Bronchial epithelial cell (primary cell): Measurements from ENCODE around the gene STX2. TPM values are rescaled to one million over a fixed set of nuclear protein-coding genes. Genes with fewer than 3 reads are reported as not detected.
"Not testable (repeated sequence)": the region's sequence is repeated elsewhere in the genome, so short reads cannot be mapped to it uniquely, and the experiment has no call there.

Experiments used
- DNase-seq: peaks from one replicate; pipeline ENCODE4 v3.0.0-alpha.2; 2010; ENCODE audit warnings: low read depth
- FAIRE-seq: peaks from 2 replicates; lab custom pipeline; 2011; peaks lifted over from hg19 to GRCh38; lab: Jason Lieb, UNC
- H3K27me3 ChIP-seq: 2 replicates; pipeline ENCODE4 v1.5.1; 2011; ENCODE audit warnings: low read length; ENCODE audit not compliant: control insufficient read depth, insufficient read depth
- H3K36me3 ChIP-seq: 2 replicates; pipeline ENCODE4 v1.5.1; 2011; ENCODE audit warnings: low read length; ENCODE audit not compliant: control insufficient read depth, insufficient read depth
- H3K4me3 ChIP-seq: 2 replicates; pipeline ENCODE4 v1.5.1; 2011; ENCODE audit warnings: mild to moderate bottlenecking, low read depth, low read length, control low read depth
- total RNA-seq: library from RNA; depleted of rRNA; stranded (reverse); fragments of >200 nt; gene quantifications from 2 replicates; pipeline ENCODE4 v1.2.1, GENCODE V29; 2014
- TF ChIP-seq, protein P1 (sequence below): IDR thresholded peaks from 2 replicates; pipeline ENCODE4 v1.5.1; 2011; ENCODE audit warnings: mild to moderate bottlenecking, moderate library complexity, low read length, control low read depth, inconsistent platforms; ENCODE audit not compliant: insufficient read depth, severe bottlenecking

STX2 gene
- total RNA-seq, 1 donor from 2014 or later = 8.4 TPM

DNA sequence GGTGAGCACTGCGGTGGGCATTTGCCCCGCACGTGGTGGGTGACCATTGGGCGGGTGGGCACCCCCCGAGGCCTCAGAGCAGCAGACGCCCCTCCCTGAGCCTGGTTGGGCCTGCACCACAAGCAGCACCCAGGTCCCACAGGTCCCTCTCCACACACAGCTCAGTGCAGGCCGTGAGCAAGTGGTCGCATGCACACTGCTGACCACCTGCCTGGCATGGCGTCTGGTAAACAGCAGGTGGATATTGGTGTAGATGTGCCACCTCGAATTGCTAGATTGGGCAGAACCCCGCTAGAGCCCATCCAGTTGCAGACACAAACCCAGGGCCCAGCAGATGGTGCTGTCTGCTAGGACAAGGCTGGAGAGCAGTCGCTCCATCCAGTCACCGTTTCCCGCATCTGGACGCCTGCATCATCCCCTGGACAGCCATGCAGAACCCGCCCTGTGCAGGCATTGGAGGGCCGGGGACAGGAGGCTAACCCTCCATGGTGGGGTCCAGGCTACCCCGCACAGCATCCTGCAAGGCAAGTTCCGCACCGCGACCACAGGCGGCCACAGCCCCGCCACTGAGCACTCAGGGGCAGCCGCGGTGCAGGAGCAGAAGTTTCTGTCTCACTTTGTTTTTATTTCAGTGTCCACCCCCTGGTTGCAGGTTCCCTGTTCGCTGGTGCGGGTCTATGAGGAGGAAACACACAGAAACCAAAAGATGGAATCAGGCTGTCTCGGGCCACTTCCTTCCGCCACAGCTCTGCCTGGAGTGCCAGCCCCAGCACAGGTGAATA lies 77.3 kb downstream of the STX2 start:
- no peaks in the 10 kb centered on the region for H3K36me3 ChIP-seq
- H3K27me3 ChIP-seq = no peaks in the 10 kb centered on the region
- no peak overlapping the region for H3K4me3 ChIP-seq
- TF ChIP-seq, protein P1, sequence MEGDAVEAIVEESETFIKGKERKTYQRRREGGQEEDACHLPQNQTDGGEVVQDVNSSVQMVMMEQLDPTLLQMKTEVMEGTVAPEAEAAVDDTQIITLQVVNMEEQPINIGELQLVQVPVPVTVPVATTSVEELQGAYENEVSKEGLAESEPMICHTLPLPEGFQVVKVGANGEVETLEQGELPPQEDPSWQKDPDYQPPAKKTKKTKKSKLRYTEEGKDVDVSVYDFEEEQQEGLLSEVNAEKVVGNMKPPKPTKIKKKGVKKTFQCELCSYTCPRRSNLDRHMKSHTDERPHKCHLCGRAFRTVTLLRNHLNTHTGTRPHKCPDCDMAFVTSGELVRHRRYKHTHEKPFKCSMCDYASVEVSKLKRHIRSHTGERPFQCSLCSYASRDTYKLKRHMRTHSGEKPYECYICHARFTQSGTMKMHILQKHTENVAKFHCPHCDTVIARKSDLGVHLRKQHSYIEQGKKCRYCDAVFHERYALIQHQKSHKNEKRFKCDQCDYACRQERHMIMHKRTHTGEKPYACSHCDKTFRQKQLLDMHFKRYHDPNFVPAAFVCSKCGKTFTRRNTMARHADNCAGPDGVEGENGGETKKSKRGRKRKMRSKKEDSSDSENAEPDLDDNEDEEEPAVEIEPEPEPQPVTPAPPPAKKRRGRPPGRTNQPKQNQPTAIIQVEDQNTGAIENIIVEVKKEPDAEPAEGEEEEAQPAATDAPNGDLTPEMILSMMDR = peak; percentile 92
- FAIRE-seq (no peak), DNase-seq (peak; percentile 59)

DNA sequence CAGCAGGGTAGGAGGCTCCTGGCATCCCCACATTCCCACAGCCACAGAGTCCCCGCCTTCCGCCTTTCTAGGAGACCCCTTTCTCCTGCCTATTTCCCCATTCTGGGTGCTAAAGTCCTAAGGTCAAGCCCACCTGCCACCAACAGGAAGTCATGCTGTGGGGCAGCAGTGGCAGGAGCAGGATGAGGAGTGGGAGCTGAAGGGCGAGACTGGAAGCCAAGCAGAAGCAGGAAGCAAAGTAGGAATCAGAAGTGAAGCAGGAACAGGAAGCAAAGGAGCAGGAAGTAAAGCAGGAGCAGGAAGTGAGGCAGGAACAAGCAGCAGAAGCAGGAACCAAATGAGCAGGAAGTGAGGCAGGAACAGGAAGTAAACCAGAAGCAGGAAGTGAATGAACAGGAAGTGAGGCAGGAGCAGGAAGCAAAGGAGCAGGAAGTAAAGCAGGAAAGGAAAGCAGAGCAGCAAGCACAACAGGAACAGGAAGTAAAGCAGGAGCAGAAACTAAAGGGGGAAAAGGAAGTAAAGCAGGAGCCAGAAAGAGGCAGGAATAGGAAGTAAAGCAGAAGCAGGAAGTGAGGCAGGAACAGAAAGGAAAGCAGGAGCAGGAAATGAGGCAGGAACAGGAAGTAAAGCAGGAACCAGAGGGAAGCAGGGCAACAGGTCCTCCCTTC lies 84.7 kb downstream of the STX2 start:
- Histone ChIP-seq H3K27me3 (no peaks in the 10 kb centered on the region), H3K4me3 (no peak overlapping the region), H3K36me3 (no peaks in the 10 kb centered on the region)
- TF ChIP-seq, protein P1 = no peak
- DNase-seq (no peak), FAIRE-seq (no peak)

DNA sequence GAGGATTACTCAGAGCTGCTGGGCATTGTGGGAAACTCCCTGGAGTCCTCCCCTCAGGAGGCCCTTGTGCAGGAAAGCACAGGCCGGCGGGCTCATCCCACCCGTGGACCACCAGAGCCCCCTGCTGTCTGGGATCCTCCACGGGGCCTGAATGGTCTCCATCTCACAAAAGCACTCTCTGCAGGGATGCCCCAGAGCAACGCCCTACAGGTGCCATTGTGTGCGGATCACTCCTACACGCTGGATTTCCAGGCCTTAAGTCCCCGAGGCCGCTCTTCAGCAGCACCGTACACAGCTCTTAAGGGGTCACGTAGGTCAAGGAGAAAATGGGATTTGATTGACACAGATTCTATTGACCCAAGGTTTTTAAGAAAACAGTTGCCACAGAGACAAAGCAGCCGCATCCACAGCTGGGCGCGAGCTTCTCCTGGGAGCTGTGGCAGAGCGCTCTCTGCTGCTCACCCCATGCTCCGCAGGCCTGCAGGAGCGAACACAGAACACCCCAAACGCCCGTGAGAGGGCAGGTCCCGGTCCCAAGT lies 86.3 kb downstream of the STX2 start:
- Histone ChIP-seq H3K27me3 (no peaks in the 10 kb centered on the region), H3K4me3 (no peak overlapping the region), H3K36me3 (no peaks in the 10 kb centered on the region)
- FAIRE-seq = no peak
- TF ChIP-seq, protein P1 = no peak
- DNase-seq = no peak

DNA sequence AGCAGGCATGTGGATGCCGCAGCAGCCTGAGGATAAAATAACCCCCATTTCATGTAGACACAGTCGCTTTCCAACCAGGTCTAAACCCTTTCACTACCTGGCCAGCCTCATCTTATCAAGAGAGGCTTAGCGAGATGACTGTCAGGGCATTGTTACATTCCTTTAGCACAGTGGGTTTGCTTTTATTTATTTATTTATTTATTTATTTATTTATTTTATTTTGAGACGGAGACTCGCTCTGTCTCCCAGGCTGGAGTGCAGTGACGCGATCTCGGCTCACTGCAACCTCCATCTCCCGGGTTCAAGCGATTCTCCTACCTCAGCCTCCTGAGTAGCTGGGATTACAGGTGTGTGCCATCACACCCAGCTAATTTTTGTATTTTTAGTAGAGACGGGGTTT lies 87.0 kb downstream of the STX2 start:
- H3K27me3 ChIP-seq, H3K4me3 ChIP-seq, H3K36me3 ChIP-seq, DNase-seq, FAIRE-seq: not testable (repeated sequence)

DNA sequence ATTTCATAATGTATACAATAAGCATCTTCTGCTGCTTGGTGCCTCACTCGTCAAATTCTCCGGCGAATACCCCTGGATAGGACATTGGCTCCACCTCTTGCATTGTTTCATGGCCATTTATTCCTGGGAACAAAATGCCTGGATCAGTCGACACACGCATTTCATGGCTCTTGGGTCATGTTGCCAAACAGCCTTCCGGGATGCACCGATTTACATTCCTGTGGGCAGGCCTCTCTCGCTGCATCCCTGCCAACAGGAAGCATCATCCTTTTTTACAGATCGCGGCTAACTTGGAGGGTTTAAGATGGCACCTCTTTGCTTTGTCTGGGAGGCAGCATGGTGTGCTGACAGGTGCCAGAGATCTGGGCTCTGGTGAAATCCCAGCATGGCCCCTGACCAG lies 90.3 kb downstream of the STX2 start:
- Histone ChIP-seq H3K27me3 (no peaks in the 10 kb centered on the region), H3K4me3 (no peak overlapping the region), H3K36me3 (no peaks in the 10 kb centered on the region)
- DNase-seq (no peak), FAIRE-seq (no peak)
- TF ChIP-seq, protein P1 = no peak
